SU-DHL-6 (cell line): ENCODE measurements around the gene CDCP2.

Experiments
- H2AFZ ChIP-seq: fragments of 200-600 bp; sonication (generic); 2 replicates; pipeline ENCODE4 v1.6.1; 2014; ENCODE audit warnings: low read depth, mild to moderate bottlenecking, moderate library complexity, mixed read lengths, antibody characterized with exemption, low read length; ENCODE audit not compliant: severe bottlenecking
- H3F3A ChIP-seq: fragments of 200-600 bp; shearing (Covaris generic); 2 replicates; pipeline ENCODE4 v1.6.0; 2016; ENCODE audit warnings: antibody characterized with exemption, mild to moderate bottlenecking; ENCODE audit not compliant: insufficient read depth
- H3K27ac ChIP-seq: fragments of 200-600 bp; sonication (generic); 2 replicates; pipeline ENCODE4 v1.5.1; 2016; ENCODE audit warnings: low read depth, mild to moderate bottlenecking, low read length, moderate library complexity, mixed read lengths
- H3K27me3 ChIP-seq: fragments of 200-600 bp; sonication (generic), shearing (Covaris generic); 2 replicates; pipeline ENCODE4 v1.6.0; 2014; ENCODE audit warnings: mild to moderate bottlenecking, low read length
- H3K36me3 ChIP-seq: fragments of 200-600 bp; sonication (generic); 2 replicates; pipeline ENCODE4 v1.6.1; 2014; ENCODE audit warnings: mild to moderate bottlenecking, low read length, mixed read lengths
- H3K4me2 ChIP-seq: fragments of 300-600, 200-600 bp; shearing (Covaris generic), sonication (generic); 2 replicates; pipeline ENCODE4 v1.6.0; 2014; ENCODE audit warnings: low read length, low read depth, mild to moderate bottlenecking; ENCODE audit not compliant: poor library complexity, severe bottlenecking
- H3K4me3 ChIP-seq: fragments of 200-600 bp; sonication (generic); 2 replicates; pipeline ENCODE4 v1.5.1; 2014; ENCODE audit warnings: antibody characterized with exemption, low read length, mild to moderate bottlenecking, mixed read lengths; ENCODE audit not compliant: insufficient read depth, poor library complexity, severe bottlenecking
- H3K79me2 ChIP-seq: fragments of 200-600 bp; sonication (generic); 2 replicates; pipeline ENCODE4 v1.6.1; 2014; ENCODE audit warnings: mild to moderate bottlenecking, low read length, moderate library complexity; ENCODE audit not compliant: insufficient read depth
- H3K9ac ChIP-seq: fragments of 200-600 bp; sonication (generic); 2 replicates; pipeline ENCODE4 v1.7.0; 2014; ENCODE audit warnings: mild to moderate bottlenecking, low read length
- H3K9me2 ChIP-seq: fragments of 200-600 bp; sonication (generic); replicated peaks from 2 replicates; pipeline ENCODE4 v1.6.1; 2014; ENCODE audit warnings: low read length; ENCODE audit not compliant: insufficient read depth
- H3K9me3 ChIP-seq: fragments of 200-600 bp; sonication (generic); 2 replicates; pipeline ENCODE4 v1.6.1; 2014; ENCODE audit warnings: low read length, mixed read lengths; ENCODE audit not compliant: insufficient read depth
- H4K20me1 ChIP-seq: fragments of 200-600 bp; sonication (generic); 2 replicates; pipeline ENCODE4 v1.6.1; 2014; ENCODE audit warnings: low read depth, mild to moderate bottlenecking, antibody characterized with exemption, low read length, moderate library complexity, mixed read lengths
- EZH2phosphoT487 ChIP-seq: fragments of 200-600 bp; sonication (generic), shearing (Covaris generic); conservative IDR thresholded peaks from 2 replicates; pipeline ENCODE4 v1.6.1; 2018; ENCODE audit warnings: mild to moderate bottlenecking, antibody characterized with exemption, low read length, moderate library complexity, mixed read lengths
- TF ChIP-seq, protein P1 (sequence below): fragments of 200-600 bp; sonication (generic); IDR thresholded peaks from one replicate; pipeline ENCODE4 v1.5.1; 2017; ENCODE audit warnings: antibody characterized with exemption, mild to moderate bottlenecking, low read length, moderate library complexity; ENCODE audit not compliant: insufficient read depth, poor library complexity, severe bottlenecking

Gene CDCP2

DNA sequence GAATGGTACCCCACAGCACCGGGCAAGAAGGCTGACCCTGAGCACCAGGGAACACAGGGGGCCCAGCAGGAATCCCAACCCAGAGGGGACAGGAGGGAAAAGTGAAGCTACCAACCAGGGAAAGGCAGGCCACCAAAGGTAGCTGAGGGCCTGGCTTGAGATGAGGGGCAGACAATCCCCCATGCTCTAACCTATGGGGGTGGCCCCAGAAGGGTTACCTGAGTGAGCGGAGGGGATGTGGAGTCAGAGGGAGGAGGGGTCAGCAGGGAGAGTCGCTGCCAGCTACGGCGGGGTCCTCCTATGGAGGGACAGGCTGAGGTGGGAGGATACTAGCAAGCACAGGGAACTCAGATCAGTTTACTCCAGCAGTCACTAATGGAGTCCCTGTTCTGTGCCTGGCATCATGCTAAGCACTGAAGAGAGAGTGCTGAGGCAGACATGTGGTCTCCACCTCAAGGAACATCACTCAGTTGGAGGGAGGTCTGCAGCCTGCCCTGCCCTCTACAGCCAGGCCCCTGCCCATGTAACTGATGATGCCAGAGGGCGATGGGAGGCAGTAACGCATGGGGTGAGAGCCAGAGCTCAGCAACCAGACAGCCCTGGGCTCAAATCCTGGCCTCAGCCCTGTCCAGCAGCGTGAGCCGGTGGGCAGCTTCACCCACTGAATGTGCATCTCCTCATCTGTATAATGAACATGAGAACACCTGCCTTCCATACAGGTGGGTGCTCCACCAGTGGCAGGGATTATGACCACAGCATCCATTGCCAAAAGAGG, 25.7 kb upstream of the CDCP2 start:
- no peak overlapping the region for H3K9ac ChIP-seq
- H4K20me1 ChIP-seq, result no peaks in the 10 kb centered on the region
- no peak overlapping the region for H3K4me2 ChIP-seq
- no peaks in the 10 kb centered on the region for H3K9me3 ChIP-seq
- H3K4me3 ChIP-seq, result no peak overlapping the region
- H3F3A ChIP-seq, result no peaks in the 10 kb centered on the region
- TF ChIP-seq, protein P1, sequence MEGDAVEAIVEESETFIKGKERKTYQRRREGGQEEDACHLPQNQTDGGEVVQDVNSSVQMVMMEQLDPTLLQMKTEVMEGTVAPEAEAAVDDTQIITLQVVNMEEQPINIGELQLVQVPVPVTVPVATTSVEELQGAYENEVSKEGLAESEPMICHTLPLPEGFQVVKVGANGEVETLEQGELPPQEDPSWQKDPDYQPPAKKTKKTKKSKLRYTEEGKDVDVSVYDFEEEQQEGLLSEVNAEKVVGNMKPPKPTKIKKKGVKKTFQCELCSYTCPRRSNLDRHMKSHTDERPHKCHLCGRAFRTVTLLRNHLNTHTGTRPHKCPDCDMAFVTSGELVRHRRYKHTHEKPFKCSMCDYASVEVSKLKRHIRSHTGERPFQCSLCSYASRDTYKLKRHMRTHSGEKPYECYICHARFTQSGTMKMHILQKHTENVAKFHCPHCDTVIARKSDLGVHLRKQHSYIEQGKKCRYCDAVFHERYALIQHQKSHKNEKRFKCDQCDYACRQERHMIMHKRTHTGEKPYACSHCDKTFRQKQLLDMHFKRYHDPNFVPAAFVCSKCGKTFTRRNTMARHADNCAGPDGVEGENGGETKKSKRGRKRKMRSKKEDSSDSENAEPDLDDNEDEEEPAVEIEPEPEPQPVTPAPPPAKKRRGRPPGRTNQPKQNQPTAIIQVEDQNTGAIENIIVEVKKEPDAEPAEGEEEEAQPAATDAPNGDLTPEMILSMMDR, result no peak
- TF ChIP-seq EZH2phosphoT487, result no peak
- no peaks in the 10 kb centered on the region for H3K79me2 ChIP-seq
- H3K36me3 ChIP-seq, result no peaks in the 10 kb centered on the region
- H3K27ac ChIP-seq, result no peak overlapping the region
- no peak overlapping the region for H2AFZ ChIP-seq
- H3K9me2 ChIP-seq, result no peaks in the 10 kb centered on the region
- no peaks in the 10 kb centered on the region for H3K27me3 ChIP-seq

GRCh38 chr1:54177726-54178125, 24.9 kb upstream of the CDCP2 start:
- no peaks in the 10 kb centered on the region for H3K27me3 ChIP-seq
- TF ChIP-seq, protein P1, result no peak
- TF ChIP-seq EZH2phosphoT487, result no peak
- no peaks in the 10 kb centered on the region for H3K36me3 ChIP-seq
- H3K9ac ChIP-seq, result no peak overlapping the region
- no peak overlapping the region for H3K4me3 ChIP-seq
- H2AFZ ChIP-seq, result no peak overlapping the region
- no peak overlapping the region for H3K27ac ChIP-seq
- no peaks in the 10 kb centered on the region for H3K79me2 ChIP-seq
- no peaks in the 10 kb centered on the region for H3K9me2 ChIP-seq
- H4K20me1 ChIP-seq, result no peaks in the 10 kb centered on the region
- H3K4me2 ChIP-seq, result no peak overlapping the region
- no peaks in the 10 kb centered on the region for H3F3A ChIP-seq
- no peaks in the 10 kb centered on the region for H3K9me3 ChIP-seq

GRCh38 chr1:54176621-54177327, 24.0 kb upstream of the CDCP2 start:
- no peaks in the 10 kb centered on the region for H3K36me3 ChIP-seq
- no peak overlapping the region for H3K9ac ChIP-seq
- H4K20me1 ChIP-seq, result no peaks in the 10 kb centered on the region
- no peak overlapping the region for H3K4me2 ChIP-seq
- no peak for TF ChIP-seq EZH2phosphoT487
- TF ChIP-seq, protein P1, result no peak
- H3K27me3 ChIP-seq, result no peaks in the 10 kb centered on the region
- no peaks in the 10 kb centered on the region for H3K9me2 ChIP-seq
- H2AFZ ChIP-seq, result no peak overlapping the region
- H3K27ac ChIP-seq, result no peak overlapping the region
- no peaks in the 10 kb centered on the region for H3K9me3 ChIP-seq
- no peak overlapping the region for H3K4me3 ChIP-seq
- no peaks in the 10 kb centered on the region for H3F3A ChIP-seq
- no peaks in the 10 kb centered on the region for H3K79me2 ChIP-seq
